K562 (cell line): ENCODE results near the gene ARHGAP18. TPM values are rescaled to one million over a fixed set of nuclear protein-coding genes. Genes with fewer than 3 reads are reported as not detected.
A peak's percentile ranks its signal among the peaks of the same experiment; 100 is the strongest.

Experiments used
- ATF3 ChIP-seq, 2 experiments: fragments of 450-650 bp in 1 of 2; sonication (generic) in 1 of 2; formaldehyde crosslinking in 1 of 2; IDR thresholded peaks in 1 of 2; conservative IDR thresholded peaks in 1 of 2; 2 replicates each; pipeline versions ENCODE4 v1.6.1 to v1.8.1; 2016 to 2023; ENCODE audit warnings: mild to moderate bottlenecking in 2 of 2, moderate library complexity in 2 of 2, inconsistent platforms in 1 of 2, missing genetic modification reagents in 1 of 2
- BRCA1 ChIP-seq, 2 experiments: fragments of 450-650 bp in 1 of 2; sonication (generic) in 1 of 2; formaldehyde crosslinking in 1 of 2; IDR thresholded peaks; 2 replicates each; pipeline versions ENCODE4 v1.5.0 to v1.6.1; 2017 to 2020; ENCODE audit warnings: mild to moderate bottlenecking in 1 of 2, missing genetic modification reagents in 1 of 2
- CEBPB ChIP-seq: fragments of 450-650 bp; IDR thresholded peaks from 2 replicates; pipeline ENCODE4 v1.6.1; 2016; ENCODE audit warnings: missing genetic modification characterization, missing compliant biosample characterization
- CHAMP1 ChIP-seq: fragments of 450-650 bp; IDR thresholded peaks from 2 replicates; pipeline ENCODE4 v1.6.1; 2016; ENCODE audit warnings: mild to moderate bottlenecking
- FOXA1 ChIP-seq: fragments of 450-650 bp; IDR thresholded peaks from 2 replicates; pipeline ENCODE4 v1.6.1; 2016; ENCODE audit warnings: mild to moderate bottlenecking, borderline replicate concordance
- MECOM ChIP-seq: fragments of 250-450 bp; sonication (Bioruptor Pico); IDR thresholded peaks from 2 replicates; pipeline ENCODE4 v1.8.0; 2022; ENCODE audit warnings: inconsistent platforms
- RBFOX2 ChIP-seq: fragments of 200-400 bp; formaldehyde crosslinking; IDR thresholded peaks from 2 replicates; pipeline ENCODE4 v1.6.1; 2017; ENCODE audit warnings: low read depth, mild to moderate bottlenecking, low read length, moderate library complexity
- RNF2 ChIP-seq: sonication (generic); IDR thresholded peaks from 2 replicates; pipeline ENCODE4 v1.6.1; 2016
- SMARCE1 ChIP-seq: fragments of 450-650 bp; IDR thresholded peaks from 2 replicates; pipeline ENCODE4 v1.7.1; 2016; ENCODE audit warnings: mild to moderate bottlenecking
- ZEB2 ChIP-seq: fragments of 450-650 bp; IDR thresholded peaks from 2 replicates; pipeline ENCODE4 v1.6.1; 2016
- ZNF184 ChIP-seq: sonication (generic); formaldehyde crosslinking; IDR thresholded peaks from 2 replicates; pipeline ENCODE4 v1.5.0; 2020; ENCODE audit warnings: missing genetic modification reagents
- polyA plus RNA-seq, 8 experiments: library from polyadenylated mRNA; depleted of rRNA in 4 of 8; stranded (reverse) in 5 of 8; unstranded in 3 of 8; fragments of >200 nt; fragmentation: Nextera tagmentation in 2 of 8; fragmentation: Illumina TruSeq in 1 of 8; extraction: Ambion mirVana in 2 of 8; extraction: Trizol in 1 of 8; gene quantifications; 2 replicates each; pipeline versions ENCODE4 v1.2.1 to v1.2.3, GENCODE V29; 2011 to 2014; ENCODE audit warnings: inconsistent platforms in 1 of 8, missing spikeins in 1 of 8
- total RNA-seq, 7 experiments: library from RNA; depleted of rRNA in 6 of 7; stranded (reverse); fragments of >200 nt in 6 of 7; fragmentation: Illumina TruSeq in 2 of 7; extraction: Trizol in 2 of 7; gene quantifications; 2 replicates each; pipeline versions ENCODE4 v1.2.1 to v1.2.3, GENCODE V29; 2011 to 2021; ENCODE audit warnings: low replicate concordance in 1 of 7
- TF ChIP-seq, protein P1 (sequence below): fragments of 250-450 bp; sonication (Bioruptor Pico); IDR thresholded peaks from 2 replicates; pipeline ENCODE4 v1.4.0; 2020
- TF ChIP-seq, protein P2 (sequence below): fragments of 250-450 bp; sonication (Bioruptor Pico); IDR thresholded peaks from 2 replicates; pipeline ENCODE4 v1.4.0; 2020

The ARHGAP18 gene
- total and polyA plus RNA-seq, 9 of the 15 experiments (the other 6 are each of a cell fraction or from before 2014, with no cell fraction given), result 13.3 to 29.7 (median 21.1) TPM

GRCh38 chr6:129748212-129748900 lies 38.4 kb upstream of the ARHGAP18 start (continued):
- TF ChIP-seq, protein P1, sequence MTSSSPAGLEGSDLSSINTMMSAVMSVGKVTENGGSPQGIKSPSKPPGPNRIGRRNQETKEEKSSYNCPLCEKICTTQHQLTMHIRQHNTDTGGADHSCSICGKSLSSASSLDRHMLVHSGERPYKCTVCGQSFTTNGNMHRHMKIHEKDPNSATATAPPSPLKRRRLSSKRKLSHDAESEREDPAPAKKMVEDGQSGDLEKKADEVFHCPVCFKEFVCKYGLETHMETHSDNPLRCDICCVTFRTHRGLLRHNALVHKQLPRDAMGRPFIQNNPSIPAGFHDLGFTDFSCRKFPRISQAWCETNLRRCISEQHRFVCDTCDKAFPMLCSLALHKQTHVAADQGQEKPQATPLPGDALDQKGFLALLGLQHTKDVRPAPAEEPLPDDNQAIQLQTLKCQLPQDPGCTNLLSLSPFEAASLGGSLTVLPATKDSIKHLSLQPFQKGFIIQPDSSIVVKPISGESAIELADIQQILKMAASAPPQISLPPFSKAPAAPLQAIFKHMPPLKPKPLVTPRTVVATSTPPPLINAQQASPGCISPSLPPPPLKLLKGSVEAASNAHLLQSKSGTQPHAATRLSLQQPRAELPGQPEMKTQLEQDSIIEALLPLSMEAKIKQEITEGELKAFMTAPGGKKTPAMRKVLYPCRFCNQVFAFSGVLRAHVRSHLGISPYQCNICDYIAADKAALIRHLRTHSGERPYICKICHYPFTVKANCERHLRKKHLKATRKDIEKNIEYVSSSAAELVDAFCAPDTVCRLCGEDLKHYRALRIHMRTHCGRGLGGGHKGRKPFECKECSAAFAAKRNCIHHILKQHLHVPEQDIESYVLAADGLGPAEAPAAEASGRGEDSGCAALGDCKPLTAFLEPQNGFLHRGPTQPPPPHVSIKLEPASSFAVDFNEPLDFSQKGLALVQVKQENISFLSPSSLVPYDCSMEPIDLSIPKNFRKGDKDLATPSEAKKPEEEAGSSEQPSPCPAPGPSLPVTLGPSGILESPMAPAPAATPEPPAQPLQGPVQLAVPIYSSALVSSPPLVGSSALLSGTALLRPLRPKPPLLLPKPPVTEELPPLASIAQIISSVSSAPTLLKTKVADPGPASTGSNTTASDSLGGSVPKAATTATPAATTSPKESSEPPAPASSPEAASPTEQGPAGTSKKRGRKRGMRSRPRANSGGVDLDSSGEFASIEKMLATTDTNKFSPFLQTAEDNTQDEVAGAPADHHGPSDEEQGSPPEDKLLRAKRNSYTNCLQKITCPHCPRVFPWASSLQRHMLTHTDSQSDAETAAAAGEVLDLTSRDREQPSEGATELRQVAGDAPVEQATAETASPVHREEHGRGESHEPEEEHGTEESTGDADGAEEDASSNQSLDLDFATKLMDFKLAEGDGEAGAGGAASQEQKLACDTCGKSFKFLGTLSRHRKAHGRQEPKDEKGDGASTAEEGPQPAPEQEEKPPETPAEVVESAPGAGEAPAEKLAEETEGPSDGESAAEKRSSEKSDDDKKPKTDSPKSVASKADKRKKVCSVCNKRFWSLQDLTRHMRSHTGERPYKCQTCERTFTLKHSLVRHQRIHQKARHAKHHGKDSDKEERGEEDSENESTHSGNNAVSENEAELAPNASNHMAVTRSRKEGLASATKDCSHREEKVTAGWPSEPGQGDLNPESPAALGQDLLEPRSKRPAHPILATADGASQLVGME (CRISPR knock-in tag), result 0 out of 2 replicates have a peak, but pooled peaks have one; percentile 59
- TF ChIP-seq SMARCE1, result peak; percentile 33; the same call in 1 of the 2 replicates
- peak; percentile 72 for TF ChIP-seq CEBPB (tag)
- peak; percentile 57 for TF ChIP-seq RBFOX2
- no peak for TF ChIP-seq BRCA1 (IDR thresholded peaks at IDR 0.05)
- no peak for TF ChIP-seq BRCA1 (CRISPR knock-in tag; IDR thresholded peaks at IDR 0.05)
- no peak; the same call in 1 of the 2 replicates for TF ChIP-seq MECOM
- peak; percentile 27; the same call in 1 of the 2 replicates for TF ChIP-seq CHAMP1
- TF ChIP-seq ZEB2, result peak; percentile 95
- TF ChIP-seq ZNF184 (CRISPR knock-in tag), result no peak
- peak; percentile 97 for TF ChIP-seq ATF3 (IDR thresholded peaks at IDR 0.05)
- TF ChIP-seq ATF3 (CRISPR knock-in tag; conservative IDR thresholded peaks at IDR 0.05), result peak; percentile 88; the same call in 1 of the 2 replicates
- TF ChIP-seq, protein P2, sequence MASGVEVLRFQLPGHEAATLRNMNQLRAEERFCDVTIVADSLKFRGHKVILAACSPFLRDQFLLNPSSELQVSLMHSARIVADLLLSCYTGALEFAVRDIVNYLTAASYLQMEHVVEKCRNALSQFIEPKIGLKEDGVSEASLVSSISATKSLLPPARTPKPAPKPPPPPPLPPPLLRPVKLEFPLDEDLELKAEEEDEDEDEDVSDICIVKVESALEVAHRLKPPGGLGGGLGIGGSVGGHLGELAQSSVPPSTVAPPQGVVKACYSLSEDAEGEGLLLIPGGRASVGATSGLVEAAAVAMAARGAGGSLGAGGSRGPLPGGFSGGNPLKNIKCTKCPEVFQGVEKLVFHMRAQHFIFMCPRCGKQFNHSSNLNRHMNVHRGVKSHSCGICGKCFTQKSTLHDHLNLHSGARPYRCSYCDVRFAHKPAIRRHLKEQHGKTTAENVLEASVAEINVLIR (CRISPR knock-in tag), result no peak
- TF ChIP-seq FOXA1, result no peak
- TF ChIP-seq RNF2, result peak; percentile 53; the same call in 1 of the 2 replicates
